ENCODE data around the gene GPHA2. TPM values are rescaled to one million over a fixed set of nuclear protein-coding genes. Genes with fewer than 3 reads are reported as not detected.

GPHA2 gene
- polyA plus RNA-seq, 1 experiment, result not detected

DNA sequence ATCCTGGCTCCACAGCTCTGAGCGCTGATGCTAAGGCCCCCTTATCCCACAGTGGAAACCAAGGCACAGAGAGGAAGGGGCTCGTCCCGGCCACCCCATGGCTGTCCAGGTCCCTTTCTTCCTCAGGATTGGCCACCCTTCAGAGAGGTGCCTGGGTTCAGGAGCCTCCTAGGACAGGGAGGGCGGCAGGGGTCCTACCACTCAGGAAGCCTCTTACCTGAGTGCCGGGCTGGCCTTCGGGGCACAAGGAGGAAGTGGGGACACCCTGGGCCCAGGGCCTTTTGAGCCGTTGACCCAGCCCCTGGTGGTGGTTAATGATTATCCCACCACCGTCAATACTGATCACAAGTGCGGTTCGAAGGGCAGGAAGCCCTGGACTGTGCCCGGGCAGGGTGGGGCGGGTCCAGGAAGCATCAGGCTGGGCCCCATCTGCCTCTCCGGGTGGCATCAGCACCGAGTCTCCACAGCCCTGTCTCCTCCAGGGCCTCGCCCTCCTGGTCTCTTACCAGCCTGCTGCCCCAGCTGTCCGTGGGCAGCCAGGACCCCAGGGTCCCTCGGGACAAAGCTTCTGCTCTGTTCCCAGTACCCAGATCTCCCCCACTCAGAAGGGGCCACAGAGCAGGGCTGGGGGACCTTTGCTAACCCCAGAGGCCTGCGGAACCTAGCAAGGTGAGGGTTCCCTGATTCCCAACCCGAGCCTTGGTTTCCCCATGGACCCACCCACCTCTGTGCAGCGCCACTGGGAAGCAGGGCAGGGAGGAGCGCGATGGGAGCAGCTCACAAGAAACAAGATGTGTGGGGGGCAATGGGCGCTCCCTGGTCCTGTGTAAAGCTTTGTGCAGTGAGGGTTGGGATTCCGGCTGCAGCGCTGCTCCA is 42.3 kb downstream of the GPHA2 start:
- ChIA-PET CTCF (interaction anchor here (0.8 to 4.1 kb wide), 14 partner anchors 8 to 115 kb away, joined by 3 to 82 read pairs (median 4); partner anchors contain the start of genes CDC42BPG, PPP2R5B and SF1), POLR2A (interaction anchor here (0.6 kb wide), 1 partner anchor 126 kb away, joined by 3 read pairs; no protein-coding TSS in a partner anchor)
- TF ChIP-seq, protein P1, sequence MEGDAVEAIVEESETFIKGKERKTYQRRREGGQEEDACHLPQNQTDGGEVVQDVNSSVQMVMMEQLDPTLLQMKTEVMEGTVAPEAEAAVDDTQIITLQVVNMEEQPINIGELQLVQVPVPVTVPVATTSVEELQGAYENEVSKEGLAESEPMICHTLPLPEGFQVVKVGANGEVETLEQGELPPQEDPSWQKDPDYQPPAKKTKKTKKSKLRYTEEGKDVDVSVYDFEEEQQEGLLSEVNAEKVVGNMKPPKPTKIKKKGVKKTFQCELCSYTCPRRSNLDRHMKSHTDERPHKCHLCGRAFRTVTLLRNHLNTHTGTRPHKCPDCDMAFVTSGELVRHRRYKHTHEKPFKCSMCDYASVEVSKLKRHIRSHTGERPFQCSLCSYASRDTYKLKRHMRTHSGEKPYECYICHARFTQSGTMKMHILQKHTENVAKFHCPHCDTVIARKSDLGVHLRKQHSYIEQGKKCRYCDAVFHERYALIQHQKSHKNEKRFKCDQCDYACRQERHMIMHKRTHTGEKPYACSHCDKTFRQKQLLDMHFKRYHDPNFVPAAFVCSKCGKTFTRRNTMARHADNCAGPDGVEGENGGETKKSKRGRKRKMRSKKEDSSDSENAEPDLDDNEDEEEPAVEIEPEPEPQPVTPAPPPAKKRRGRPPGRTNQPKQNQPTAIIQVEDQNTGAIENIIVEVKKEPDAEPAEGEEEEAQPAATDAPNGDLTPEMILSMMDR (IDR thresholded peaks at IDR 0.05; ENCODE audit: low read depth, low read length), result no peak
- no peak overlapping the region for H3K4me3 ChIP-seq (ENCODE audit: low read depth, low read length)
- H3K27me3 ChIP-seq (ENCODE audit: control insufficient read depth, insufficient read depth, low read length), result no peaks in the 10 kb centered on the region
- H3K9me3 ChIP-seq (ENCODE audit: control insufficient read depth, insufficient read depth, low read length), result no peaks in the 10 kb centered on the region; the same call in 1 of the 2 replicates
- DNase-seq (ENCODE audit: low read depth, low spot score), result no peak
- H3K27ac ChIP-seq (ENCODE audit: low read depth, low read length), result no peak overlapping the region

DNA sequence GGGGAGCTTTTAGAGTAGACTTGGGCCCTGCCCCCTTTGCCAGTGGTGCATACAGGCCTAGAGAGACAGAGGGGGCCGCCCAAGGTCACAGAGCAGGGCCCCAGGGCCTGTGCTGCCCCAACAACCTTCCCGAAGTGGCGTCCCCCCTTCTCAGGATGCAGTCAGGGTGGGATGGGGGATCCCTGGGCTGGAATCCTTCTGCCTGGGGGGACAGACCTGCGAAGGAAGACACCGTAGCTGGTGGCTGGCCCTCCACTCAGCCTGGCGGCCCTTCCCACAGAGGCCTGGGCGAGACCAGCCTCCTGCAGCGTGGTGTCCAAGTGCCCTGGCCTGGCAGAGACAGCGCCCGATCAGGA is 42.9 kb downstream of the GPHA2 start:
- ChIA-PET CTCF (interaction anchor here (0.8 to 4.1 kb wide), 4 partner anchors 8 to 45 kb away, joined by 3 to 82 read pairs (median 8); no protein-coding TSS in a partner anchor), POLR2A (interaction anchor here (0.6 kb wide), 1 partner anchor 126 kb away, joined by 3 read pairs; no protein-coding TSS in a partner anchor)
- no peak overlapping the region for H3K4me3 ChIP-seq (ENCODE audit: low read depth, low read length)
- no peak overlapping the region for H3K27ac ChIP-seq (ENCODE audit: low read depth, low read length)
- TF ChIP-seq, protein P1 (IDR thresholded peaks at IDR 0.05; ENCODE audit: low read depth, low read length), result no peak
- H3K27me3 ChIP-seq (ENCODE audit: control insufficient read depth, insufficient read depth, low read length), result no peaks in the 10 kb centered on the region
- H3K9me3 ChIP-seq (ENCODE audit: control insufficient read depth, insufficient read depth, low read length), result no peaks in the 10 kb centered on the region; the same call in 1 of the 2 replicates
- DNase-seq (ENCODE audit: low read depth, low spot score), result no peak

DNA sequence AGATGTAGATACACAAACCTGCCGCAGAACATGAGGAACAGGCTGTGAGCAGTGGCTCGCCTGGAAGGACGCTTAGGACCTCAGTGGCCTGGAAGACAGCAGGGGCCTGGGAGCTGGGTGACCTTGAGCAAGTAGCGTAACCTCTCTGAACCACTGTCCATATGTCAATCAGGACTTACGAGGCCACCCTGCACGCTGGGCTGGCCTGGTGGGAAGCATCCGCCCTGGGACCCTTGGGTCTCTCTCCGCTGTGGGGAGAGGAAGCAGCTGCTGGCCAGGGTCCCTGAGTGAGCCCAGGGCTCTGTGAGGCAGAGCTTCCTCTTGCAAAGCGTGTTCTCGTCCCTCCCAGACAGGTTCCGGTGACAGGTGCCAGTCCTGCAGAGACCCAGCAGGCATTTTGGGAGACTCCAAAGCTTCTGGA is 43.3 kb downstream of the GPHA2 start:
- H3K9me3 ChIP-seq (ENCODE audit: control insufficient read depth, insufficient read depth, low read length), result no peaks in the 10 kb centered on the region; the same call in 1 of the 2 replicates
- POLR2A ChIA-PET, result interaction anchor here (0.6 kb wide), 1 partner anchor 127 kb away, joined by 3 read pairs; no protein-coding TSS in a partner anchor
- TF ChIP-seq, protein P1 (IDR thresholded peaks at IDR 0.05; ENCODE audit: low read depth, low read length), result no peak
- H3K27ac ChIP-seq (ENCODE audit: low read depth, low read length), result no peak overlapping the region
- no peaks in the 10 kb centered on the region for H3K27me3 ChIP-seq (ENCODE audit: control insufficient read depth, insufficient read depth, low read length)
- DNase-seq (ENCODE audit: low read depth, low spot score), result no peak
- CTCF ChIA-PET, result interaction anchor here (0.8 to 4.1 kb wide), 2 partner anchors 29 to 45 kb away, joined by 3 to 82 read pairs; no protein-coding TSS in a partner anchor
- H3K4me3 ChIP-seq (ENCODE audit: low read depth, low read length), result no peak overlapping the region

DNA sequence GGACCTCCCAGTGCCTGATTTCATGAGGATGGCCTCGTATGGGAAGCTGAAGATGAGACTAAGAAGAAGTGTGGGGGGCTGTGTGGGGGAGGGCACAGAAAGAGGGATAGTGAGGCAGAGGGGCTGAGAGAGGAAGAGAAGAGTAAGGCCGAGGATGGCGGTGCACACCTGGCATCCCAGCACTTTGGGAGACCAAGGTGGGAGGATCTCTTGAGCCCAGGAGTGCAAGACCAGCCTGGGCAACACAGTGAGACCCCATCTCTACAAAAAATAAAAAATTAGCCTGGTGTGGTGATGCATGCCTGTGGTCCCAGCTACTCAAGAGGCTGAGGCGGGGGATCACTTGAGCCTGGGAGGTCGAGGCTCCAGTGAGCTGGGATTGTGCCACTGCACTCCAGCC is 43.8 kb downstream of the GPHA2 start:
- no peak for DNase-seq (ENCODE audit: low read depth, low spot score)
- H3K9me3 ChIP-seq (ENCODE audit: control insufficient read depth, insufficient read depth, low read length), result no peaks in the 10 kb centered on the region
- CTCF ChIA-PET, result interaction anchor here (4.1 kb wide), 1 partner anchor 44 kb away, joined by 82 read pairs; no protein-coding TSS in a partner anchor
- no peak overlapping the region for H3K27ac ChIP-seq (ENCODE audit: low read depth, low read length)
- no peaks in the 10 kb centered on the region for H3K27me3 ChIP-seq (ENCODE audit: control insufficient read depth, insufficient read depth, low read length)
- TF ChIP-seq, protein P1 (IDR thresholded peaks at IDR 0.05; ENCODE audit: low read depth, low read length), result no peak
- POLR2A ChIA-PET, result interaction anchor here (0.6 to 0.7 kb wide), 2 partner anchors 36 to 126 kb away, joined by 3 to 4 read pairs; no protein-coding TSS in a partner anchor
- H3K4me3 ChIP-seq (ENCODE audit: low read depth, low read length), result no peak overlapping the region

All from AG04450 (cell line).